Neutrophil (primary cell): ENCODE measurements around the gene PHLDB1.

ENCODE experiments used
- H3K27ac ChIP-seq: fragments of 200-600 bp; sonication (generic); 2 replicates; pipeline ENCODE4 v1.5.1; 2016; ENCODE audit warnings: mild to moderate bottlenecking, moderate library complexity
- H3K27me3 ChIP-seq: fragments of 200-600 bp; sonication (generic); 2 replicates; pipeline ENCODE4 v1.6.0; 2016; ENCODE audit warnings: mild to moderate bottlenecking
- H3K36me3 ChIP-seq: fragments of 200-600 bp; sonication (generic); 2 replicates; pipeline ENCODE4 v1.5.1; 2017
- H3K4me1 ChIP-seq, 2 experiments: fragments of 200-600 bp in 1 of 2; sonication (generic) in 1 of 2; 1 replicate in 1 of 2; 2 replicates in 1 of 2; pipeline versions ENCODE4 v1.5.1 to v1.6.1; 2013 to 2016; ENCODE audit warnings: low read depth in 1 of 2, low read length in 1 of 2, mild to moderate bottlenecking in 1 of 2, moderate library complexity in 1 of 2; ENCODE audit not compliant: control insufficient read depth in 1 of 2, insufficient read depth in 1 of 2
- H3K4me3 ChIP-seq, 2 experiments: fragments of 200-600 bp in 1 of 2; sonication (generic) in 1 of 2; 1 replicate in 1 of 2; 2 replicates in 1 of 2; pipeline ENCODE4 v1.5.1; 2013 to 2016; ENCODE audit warnings: low read depth in 1 of 2, low read length in 1 of 2, mild to moderate bottlenecking in 1 of 2, moderate library complexity in 1 of 2
- H3K9me3 ChIP-seq: fragments of 200-600 bp; sonication (generic); 2 replicates; pipeline ENCODE4 v1.5.1; 2016
- TF ChIP-seq, protein P1 (sequence below): fragments of 200-600 bp; sonication (generic); IDR thresholded peaks from 2 replicates; pipeline ENCODE4 v1.5.1; 2016; ENCODE audit warnings: antibody characterized with exemption

The PHLDB1 gene

DNA sequence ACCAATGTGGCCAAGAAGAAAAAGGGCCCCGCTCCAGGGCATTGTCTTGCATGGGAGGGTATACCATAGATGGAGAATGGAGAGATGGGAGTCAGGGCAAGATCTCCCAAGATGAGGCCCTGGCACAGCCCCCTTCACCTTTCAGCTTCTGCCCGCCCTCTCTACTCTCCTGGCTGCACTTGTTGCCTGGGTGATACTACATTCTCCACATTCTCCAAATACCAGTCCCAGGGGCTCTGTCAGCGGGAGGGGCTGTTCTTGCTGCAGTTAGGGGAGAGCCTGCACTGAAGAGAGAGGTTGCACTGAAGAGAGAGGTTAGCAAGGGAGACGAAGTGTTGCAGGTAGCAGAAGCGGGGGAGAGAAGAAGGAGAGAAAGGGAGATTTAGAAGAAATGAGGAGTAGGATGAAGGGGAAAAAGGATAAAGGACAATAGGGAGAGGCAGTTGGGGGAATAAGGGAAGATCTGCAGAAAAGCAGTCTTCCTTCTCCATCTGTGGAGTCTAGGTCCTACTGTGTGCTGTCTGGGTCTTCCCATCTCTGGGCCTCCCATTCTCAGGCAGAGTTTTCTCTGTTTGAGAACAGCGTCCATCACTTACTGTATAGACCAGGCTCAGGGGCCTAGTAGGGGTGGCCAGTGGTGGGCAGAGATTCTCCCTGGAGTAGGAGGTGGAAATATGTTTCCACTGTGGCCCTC is 8.0 kb downstream of the PHLDB1 start:
- Histone ChIP-seq H3K9me3 (no peaks in the 10 kb centered on the region), H3K27me3 (peaks cover 66% of the 10 kb centered on the region), H3K4me1 (peaks cover 13 to 17% of the 10 kb centered on the region in 2 experiments), H3K27ac (no peak overlapping the region), H3K4me3 (no peak overlapping the region), H3K36me3 (no peaks in the 10 kb centered on the region)
- TF ChIP-seq, protein P1, sequence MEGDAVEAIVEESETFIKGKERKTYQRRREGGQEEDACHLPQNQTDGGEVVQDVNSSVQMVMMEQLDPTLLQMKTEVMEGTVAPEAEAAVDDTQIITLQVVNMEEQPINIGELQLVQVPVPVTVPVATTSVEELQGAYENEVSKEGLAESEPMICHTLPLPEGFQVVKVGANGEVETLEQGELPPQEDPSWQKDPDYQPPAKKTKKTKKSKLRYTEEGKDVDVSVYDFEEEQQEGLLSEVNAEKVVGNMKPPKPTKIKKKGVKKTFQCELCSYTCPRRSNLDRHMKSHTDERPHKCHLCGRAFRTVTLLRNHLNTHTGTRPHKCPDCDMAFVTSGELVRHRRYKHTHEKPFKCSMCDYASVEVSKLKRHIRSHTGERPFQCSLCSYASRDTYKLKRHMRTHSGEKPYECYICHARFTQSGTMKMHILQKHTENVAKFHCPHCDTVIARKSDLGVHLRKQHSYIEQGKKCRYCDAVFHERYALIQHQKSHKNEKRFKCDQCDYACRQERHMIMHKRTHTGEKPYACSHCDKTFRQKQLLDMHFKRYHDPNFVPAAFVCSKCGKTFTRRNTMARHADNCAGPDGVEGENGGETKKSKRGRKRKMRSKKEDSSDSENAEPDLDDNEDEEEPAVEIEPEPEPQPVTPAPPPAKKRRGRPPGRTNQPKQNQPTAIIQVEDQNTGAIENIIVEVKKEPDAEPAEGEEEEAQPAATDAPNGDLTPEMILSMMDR: no peak

DNA sequence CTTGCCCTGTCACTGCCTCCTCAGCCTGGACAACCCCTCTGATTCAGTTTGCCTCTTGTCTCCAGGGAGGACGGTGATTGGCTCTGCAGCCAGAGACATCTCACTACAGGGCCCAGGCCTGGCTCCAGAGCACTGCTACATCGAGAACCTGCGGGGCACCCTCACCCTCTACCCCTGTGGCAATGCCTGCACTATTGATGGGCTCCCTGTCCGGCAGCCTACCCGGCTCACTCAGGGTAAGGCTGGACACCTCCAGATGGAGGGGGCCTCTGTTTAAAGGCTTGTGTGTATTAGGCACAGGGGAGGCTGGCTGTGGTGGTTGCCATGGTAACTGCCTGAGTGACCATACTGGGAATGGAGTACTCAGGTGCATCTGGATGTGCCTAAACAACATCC is 8.6 kb downstream of the PHLDB1 start:
- Histone ChIP-seq H3K27ac (no peak overlapping the region), H3K4me3 (no peak overlapping the region), H3K27me3 (peaks cover 66% of the 10 kb centered on the region), H3K9me3 (no peaks in the 10 kb centered on the region), H3K4me1 (peaks cover 7 to 12% of the 10 kb centered on the region in 2 experiments), H3K36me3 (no peaks in the 10 kb centered on the region)
- TF ChIP-seq, protein P1: no peak

DNA sequence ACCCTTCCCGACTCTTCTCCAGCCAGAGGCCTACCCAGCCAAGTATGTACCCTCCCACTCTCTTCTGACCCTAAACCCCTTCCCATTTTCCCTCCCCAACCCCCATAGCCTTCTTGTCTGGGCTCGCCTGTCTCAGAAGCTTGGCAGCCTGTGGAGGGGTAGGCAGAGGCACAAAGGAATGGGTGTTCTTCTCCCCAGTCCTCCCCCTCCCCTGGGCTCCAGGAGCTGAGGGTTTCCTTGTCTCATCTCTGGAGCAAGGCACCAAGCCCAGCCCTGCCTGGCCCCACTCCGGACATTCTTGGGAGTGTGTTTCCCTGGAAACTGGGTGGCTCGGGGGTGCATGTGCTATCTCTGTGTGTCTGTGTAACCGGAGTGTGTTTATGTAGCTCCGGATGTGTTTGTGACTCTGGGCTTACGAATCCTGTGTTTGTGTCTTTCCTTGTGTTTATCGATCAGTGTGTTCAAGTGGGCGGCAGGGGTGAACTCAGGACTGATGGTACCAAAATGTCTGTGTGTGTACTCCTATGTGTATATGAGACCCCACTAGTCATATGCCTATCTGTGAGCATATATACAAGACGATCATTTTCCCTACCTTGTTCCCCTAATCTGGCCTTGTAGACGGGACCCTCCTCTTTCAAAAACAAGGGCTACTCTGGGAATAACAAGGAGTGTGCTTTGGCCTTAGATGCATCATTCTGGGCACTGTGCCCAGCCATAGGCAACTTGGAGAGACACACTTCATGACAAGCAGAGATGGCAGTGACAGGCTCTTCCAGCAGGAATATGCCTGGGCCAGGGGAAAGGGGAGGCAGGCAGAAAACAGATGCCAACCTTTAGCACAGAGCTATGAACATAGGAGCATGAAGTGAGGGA is 10.9 kb downstream of the PHLDB1 start:
- Histone ChIP-seq H3K4me3 (no peak overlapping the region), H3K36me3 (no peaks in the 10 kb centered on the region), H3K27me3 (peaks cover 66% of the 10 kb centered on the region), H3K9me3 (no peaks in the 10 kb centered on the region), H3K4me1 (peaks cover 0 to 6% of the 10 kb centered on the region in 2 experiments), H3K27ac (no peak overlapping the region)
- TF ChIP-seq, protein P1: no peak

DNA sequence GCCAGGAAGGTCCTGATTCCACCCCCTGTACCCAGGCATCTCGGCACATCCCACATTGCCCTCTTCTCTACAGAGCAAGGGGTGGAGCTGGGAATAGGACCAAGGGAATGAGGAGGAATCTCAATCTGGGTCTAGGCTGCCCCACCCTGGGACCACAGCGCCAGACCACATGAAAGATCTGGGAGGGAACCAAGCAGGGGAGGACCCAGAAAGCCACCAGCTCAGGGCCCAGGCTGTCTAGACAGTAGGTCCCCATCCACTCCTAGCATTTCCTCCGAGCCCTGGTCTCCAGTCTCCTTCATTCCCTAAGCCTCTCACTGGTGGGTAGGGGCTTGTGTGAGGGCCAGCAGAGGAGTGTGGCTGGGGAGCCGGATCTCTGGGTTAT is 11.6 kb downstream of the PHLDB1 start:
- Histone ChIP-seq H3K9me3 (no peaks in the 10 kb centered on the region), H3K27ac (no peak overlapping the region), H3K4me3 (no peak overlapping the region), H3K4me1 (peaks cover 0 to 6% of the 10 kb centered on the region in 2 experiments), H3K36me3 (no peaks in the 10 kb centered on the region), H3K27me3 (peaks cover 61% of the 10 kb centered on the region)
- TF ChIP-seq, protein P1: no peak

DNA sequence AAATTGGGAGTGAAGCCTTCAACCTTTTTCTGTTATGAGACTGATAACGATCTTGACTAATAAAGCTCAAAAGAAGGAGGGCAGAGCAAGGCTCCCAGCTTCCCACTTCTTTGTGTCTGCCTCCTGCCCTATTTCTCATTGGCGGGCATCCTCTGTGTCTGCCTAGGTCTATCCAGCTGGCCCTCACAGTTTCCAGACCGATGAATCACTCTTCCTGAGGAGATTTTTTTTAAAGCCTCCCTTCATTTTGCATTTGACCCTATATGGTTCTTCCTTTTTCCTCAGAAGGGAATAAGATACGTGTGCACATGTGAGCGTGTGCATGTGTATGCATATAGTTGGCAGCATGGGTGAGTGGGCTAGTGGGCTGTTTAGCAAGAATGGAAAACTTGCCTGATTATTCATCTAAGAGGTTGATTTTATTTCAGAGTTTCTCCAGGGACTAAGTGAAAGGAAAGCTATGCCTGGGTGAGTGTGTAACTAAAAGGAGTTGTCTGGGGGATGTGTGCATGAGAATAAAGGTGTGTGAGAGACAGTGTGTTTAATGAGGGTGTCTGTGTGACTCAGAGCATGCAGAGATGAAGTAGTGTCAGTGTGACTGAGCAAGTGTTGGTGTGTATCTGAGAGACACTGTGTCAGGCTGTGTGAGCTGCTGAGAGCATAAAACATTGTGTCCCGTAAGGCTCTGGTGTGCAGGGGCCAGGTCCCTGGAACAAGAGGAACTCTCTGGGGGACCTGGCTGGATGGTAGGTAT is 12.2 kb downstream of the PHLDB1 start:
- peaks cover 55% of the 10 kb centered on the region for H3K27me3 ChIP-seq
- peaks cover 0 to 6% of the 10 kb centered on the region in 2 experiments for H3K4me1 ChIP-seq
- H3K27ac ChIP-seq: no peak overlapping the region
- TF ChIP-seq, protein P1: no peak
- no peaks in the 10 kb centered on the region for H3K36me3 ChIP-seq
- no peak overlapping the region for H3K4me3 ChIP-seq
- no peaks in the 10 kb centered on the region for H3K9me3 ChIP-seq
